Frontal cortex (tissue), 4 donors: ENCODE measurements around the gene GSTK1. TPM values are rescaled to one million over a fixed set of nuclear protein-coding genes. Genes with fewer than 3 reads are reported as not detected.
A peak's percentile ranks its signal among the peaks of the same experiment; 100 is the strongest.
"Not testable (repeated sequence)": the region's sequence is repeated elsewhere in the genome, so short reads cannot be mapped to it uniquely, and the experiment has no call there.

Experiments used
- DNase-seq, 2 donors: peaks; one replicate each; pipeline ENCODE4 v3.0.0; 2012; ENCODE audit warnings: low spot score in 2 of 2
- FAIRE-seq: peaks from 2 replicates; lab custom pipeline; 2012; peaks lifted over from hg19 to GRCh38; lab: Jason Lieb, UNC
- total RNA-seq: library from RNA; depleted of rRNA; stranded (reverse); fragments of >200 nt; gene quantifications from one replicate; pipeline ENCODE4 v1.2.3, GENCODE V29; 2014
- donor health status: control.
- donor health status: control.
- donor health status: control.

Gene GSTK1
- total RNA-seq, 1 donor from 2014 or later = 24.9 TPM

DNA sequence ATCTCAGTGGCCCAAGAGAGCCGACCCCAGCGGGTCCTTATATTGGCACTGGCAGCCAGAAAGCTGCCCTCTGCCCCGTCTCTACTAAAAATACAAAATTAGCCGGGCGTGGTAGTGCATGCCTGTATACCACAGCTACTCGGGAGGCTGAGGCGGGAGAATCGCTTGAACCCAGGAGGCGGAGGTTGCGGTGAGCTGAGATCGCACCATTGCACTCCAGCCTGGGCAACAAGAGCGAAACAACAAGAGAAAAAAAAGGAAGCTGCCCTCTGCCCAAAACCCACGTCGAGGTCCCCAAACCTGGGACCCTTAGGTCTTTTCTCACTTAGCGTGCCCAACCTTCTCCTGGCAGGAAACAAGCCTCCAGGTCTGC lies 941 bp downstream of the GSTK1 start:
- DNase-seq, FAIRE-seq: not testable (repeated sequence)

DNA sequence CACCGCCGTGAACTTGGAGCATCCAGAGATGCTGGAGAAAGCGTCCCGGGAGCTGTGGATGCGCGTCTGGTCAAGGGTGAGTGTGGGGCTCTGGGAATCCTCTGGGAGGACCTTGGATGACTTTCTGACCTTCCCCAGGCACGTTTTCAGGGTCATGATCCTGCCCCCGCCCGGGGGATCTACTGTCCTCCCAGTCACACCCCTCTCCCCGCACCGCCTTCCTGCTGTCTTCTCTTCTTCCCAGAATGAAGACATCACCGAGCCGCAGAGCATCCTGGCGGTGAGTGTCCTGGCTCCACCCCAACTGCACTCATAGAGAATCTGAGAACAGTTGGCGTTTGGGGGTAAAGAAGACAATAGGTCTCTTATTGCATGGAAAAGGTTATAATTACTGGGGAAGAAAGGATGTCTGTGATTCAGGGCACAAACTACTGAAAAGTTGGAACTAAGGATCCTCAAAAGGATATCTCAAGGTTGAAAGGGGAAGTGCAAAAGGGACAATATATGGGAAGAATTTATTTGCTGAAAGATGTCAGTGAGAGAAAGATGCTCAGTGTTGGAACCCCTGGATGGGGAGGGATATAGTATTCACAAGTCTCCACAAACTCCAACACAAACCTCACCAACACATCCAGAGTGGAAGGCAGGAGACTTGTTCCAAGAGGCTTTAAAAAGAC lies 1.9 kb downstream of the GSTK1 start:
- no peak for DNase-seq
- FAIRE-seq = no peak

DNA sequence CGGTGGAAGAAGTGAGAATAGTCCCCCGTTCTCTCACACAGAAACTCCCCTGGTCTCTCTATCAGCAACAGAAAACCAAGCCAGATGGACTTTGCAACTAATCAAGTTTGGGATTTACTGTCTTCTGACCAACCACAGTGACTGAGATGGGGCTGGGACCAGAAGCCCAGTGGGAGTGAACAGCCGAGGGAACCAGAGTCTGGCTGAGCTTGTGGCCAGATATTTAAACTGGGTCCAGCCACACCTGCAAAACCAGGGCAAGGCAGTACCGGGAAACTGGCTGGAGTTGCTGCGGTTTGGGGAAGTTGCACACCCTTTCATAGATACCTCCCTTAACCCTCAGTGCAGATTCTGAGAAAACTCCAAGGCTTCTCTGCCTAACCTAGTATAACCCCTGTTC lies 6.0 kb downstream of the GSTK1 start:
- FAIRE-seq (no peak), DNase-seq (no peak)

DNA sequence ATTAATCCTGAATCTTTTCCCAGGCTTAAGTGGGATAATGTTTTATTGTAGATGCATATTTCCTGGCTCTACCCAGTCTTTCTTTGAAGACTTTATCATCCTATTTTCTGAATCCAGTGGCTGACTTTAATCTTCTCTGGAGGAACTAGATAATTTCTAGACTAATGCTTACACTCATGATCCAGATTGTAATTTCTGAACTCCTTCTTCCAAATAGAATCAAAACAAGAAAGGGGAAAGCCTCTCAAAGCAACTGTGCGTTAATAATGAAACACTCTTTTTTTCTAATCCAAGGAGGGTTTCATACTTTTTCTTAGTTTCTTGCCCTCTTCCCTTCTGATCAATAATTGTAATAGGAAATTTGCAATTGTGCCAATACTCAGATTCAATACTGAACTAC lies 8.0 kb downstream of the GSTK1 start:
- FAIRE-seq (no peak), DNase-seq (no peak)

DNA sequence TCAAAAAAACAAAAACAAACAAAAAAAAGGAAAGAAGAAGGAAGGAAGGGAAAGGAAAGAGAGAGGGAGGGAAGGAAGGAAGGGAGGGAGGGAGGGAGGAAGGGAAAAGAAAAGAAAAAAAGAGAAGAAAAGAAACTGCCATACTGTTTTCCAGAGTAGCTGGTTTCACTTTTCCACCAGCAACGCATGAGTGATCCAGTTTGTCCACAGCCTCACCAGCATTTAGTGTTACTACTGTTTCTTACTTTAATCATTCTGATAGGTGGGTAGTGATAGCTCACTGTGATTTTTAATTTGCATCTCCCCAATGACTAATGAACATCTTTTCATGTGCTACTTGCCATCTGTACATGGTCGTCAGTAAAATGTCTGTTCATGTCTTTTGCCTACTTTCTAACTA lies 9.6 kb downstream of the GSTK1 start:
- no peak for DNase-seq
- FAIRE-seq = no peak

DNA sequence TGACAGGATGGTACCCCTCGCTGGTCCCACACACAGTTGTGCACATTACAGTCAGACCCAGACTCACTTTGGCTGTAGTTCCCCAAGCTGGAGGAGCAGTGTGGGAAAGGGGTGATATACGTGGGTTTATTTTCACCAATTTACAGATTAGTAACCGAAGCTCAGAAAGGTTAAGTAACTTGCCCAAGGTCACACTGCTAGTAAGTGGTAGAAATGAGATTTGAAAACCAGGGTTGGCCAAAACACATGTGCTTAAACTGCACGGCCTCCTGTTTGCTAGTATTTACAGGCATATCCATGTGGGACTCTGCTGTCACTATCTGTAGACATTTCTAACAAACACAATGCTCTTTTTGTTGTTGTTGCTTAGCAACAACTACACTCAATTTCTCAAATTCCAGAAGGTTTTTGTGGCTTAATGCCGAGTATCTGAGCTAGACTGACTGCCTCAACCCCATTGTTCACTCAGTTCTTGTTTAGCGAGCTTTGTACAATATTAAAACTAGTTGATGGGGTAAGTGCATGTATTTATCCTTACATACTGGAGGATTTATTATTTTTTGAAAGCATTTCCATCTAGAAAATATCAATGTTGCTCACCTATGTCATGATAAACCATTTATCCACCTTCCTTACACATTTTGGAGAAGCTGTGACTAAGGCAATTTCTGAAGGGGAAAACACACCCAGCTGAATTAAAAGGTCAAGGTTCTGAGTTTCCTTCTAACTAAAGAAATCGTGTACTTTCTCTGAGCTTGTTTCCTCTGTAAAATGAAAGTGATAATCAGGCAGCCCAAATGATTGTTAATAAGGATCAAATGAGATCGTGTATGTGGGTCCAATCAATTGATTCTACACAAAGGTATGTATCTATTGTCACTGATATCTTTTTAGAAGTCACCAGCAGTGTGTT lies 16.2 kb downstream of the GSTK1 start:
- DNase-seq (peak in 1 of 2 donors; percentile 38), FAIRE-seq (peak; percentile 93)

DNA sequence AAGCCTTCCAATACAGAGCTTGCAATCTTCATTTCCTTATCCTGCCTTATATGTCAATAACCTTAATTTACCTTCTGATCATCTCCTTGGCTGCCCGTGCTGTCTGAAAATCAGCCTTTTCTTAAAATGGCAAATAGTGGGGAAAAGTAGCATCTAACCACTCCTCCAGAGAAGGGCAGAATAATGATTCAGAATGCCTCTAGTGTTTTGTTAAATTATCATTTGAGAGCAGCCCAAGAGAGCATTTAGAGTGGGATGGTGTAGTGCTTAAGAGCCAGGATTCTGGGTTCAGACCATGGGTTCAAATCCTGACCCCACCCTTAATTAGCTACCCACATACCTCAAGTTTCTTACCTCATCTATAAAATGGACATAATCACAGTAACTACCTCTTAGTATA lies 16.9 kb downstream of the GSTK1 start:
- FAIRE-seq (no peak), DNase-seq (no peak)

DNA sequence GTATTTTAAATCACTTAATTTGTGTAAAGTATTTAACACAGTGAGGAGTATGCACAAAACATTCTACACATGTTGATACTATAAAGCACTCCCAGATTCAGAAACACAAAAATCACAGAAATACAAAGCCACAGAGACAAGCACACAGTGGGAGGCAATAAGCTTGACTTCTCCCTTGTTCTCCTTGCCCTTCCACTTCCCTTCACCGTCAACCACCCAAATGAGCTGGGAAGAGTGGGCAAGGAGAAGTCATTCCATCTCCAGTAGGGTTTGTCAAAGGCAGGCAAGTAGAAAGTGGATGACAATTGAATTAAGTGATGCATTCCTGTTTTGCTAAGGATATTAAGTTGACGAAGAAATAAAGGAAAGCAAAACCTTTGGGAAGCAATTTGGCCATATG lies 17.3 kb downstream of the GSTK1 start:
- FAIRE-seq = no peak
- no peak for DNase-seq

DNA sequence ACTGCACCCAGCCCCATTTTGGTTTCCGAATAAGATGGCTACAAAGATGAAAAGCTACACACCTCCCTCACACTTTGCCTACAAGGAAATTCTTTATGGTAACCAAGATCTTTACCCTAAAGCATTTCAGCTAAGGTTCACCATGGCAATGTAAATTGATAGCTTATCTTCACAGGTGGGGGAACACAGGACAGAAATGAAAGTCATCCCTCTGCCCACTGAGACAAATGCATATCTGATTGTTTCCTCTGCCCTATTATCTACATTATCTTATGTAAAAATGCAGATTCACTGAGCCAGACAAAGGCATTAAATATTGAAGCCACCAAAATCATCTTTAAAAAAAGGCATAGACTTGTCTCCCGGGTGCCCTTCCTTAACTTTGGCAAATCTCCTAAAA lies 18.3 kb downstream of the GSTK1 start:
- DNase-seq (no peak), FAIRE-seq (no peak)

DNA sequence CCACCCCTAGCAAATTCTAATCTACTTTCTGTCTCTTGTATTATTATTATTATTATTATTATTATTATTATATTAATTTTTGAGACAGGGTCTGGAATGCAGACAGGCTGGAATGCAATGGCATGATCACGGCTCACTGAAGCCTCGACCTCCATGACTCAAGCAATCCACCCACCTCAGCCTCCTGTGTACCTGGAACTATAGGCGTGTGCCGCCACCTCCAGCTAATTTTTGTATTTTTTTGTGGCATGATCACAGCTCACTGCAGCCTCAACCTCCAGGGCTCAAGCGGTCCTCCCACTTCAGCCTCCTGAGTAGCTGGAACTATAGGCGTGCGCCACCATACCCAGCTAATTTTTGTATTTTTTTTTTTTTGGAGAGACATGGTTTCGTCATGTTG lies 18.9 kb downstream of the GSTK1 start:
- FAIRE-seq (no peak), DNase-seq (no peak)

DNA sequence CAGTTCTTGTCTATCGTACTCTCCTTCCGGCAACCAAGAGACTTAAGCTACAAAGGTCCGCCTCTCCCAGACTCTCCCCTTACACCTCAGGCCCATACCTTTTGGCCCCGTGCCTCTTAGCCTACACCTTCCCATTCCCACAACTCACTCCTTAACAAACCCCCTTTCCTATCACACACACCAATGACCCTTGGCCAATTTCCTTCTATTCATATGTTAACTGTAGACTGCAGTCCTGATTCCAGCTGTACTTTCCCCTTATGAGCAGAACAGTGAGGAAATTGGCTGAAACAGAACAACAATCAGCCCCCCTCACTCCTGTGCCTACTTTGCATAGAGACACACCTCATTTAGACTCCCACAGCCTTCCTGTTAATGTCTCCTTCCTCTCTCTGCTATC lies 20.1 kb downstream of the GSTK1 start:
- DNase-seq (no peak), FAIRE-seq (no peak)

DNA sequence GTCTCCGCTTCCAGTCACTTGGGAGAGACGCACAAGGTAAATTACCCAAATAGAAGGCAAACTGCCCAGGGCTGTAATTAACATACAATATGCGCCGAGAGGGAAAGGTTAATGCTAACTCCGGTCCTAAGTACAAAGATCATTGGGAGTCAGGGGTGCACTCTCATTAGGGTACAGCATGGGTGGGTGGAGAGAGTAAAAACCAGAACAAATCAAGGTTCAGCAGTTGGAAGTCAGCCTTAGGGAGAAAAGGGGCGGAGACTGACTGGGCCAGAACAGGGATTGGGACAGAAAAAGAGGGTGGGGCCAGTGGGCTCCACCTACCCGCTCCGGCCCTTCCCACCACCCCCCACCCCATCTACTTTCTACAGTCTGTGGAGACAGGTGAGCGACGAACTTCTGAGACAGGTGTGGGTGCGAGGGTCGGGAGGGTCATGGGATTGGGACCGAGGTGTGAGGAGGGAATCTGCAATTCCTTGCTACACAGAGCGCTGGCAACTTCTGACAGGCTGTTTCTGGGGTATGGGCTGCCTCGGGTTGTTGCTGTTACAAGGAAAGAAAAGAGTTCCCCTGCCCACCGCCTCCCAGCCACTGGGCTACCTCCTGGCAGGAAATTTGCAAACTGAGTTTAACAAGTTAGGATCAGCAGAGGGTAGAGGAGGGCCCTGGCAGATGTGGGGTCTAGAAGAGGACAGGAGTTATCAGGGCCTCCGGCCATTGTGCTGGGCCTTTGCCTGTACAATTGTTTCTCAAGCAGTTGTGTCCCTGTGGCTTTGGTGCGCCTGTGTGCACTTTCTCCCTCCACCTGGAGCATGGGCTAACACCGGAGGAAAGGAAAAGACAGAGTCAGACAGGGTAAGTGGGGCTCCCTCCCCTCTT lies 21.6 kb downstream of the GSTK1 start, which contains the start of gene TMEM139:
Gene TMEM139, plus strand, starts transcription at position 368 of the 879 bp plus-strand sequence. CDS start 1,000 bp downstream, outside the sequence.
- DNase-seq (no peak), FAIRE-seq (no peak)

DNA sequence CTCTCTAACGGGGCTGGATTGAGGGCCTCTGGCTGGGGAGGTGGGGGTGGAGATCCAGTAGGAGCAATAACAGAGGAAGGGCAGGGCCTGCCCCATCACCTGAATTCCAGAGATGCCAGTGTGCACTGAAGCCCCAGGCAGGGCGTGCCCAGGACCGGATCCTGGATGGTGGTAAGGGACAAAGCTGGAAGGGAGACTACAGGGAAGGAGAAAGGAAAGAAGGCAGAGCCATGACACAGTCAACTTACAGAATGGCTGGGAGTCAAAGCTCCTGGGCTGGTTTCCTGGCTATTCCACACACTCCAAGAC lies 22.2 kb downstream of the GSTK1 start:
- FAIRE-seq = no peak
- no peak for DNase-seq

DNA sequence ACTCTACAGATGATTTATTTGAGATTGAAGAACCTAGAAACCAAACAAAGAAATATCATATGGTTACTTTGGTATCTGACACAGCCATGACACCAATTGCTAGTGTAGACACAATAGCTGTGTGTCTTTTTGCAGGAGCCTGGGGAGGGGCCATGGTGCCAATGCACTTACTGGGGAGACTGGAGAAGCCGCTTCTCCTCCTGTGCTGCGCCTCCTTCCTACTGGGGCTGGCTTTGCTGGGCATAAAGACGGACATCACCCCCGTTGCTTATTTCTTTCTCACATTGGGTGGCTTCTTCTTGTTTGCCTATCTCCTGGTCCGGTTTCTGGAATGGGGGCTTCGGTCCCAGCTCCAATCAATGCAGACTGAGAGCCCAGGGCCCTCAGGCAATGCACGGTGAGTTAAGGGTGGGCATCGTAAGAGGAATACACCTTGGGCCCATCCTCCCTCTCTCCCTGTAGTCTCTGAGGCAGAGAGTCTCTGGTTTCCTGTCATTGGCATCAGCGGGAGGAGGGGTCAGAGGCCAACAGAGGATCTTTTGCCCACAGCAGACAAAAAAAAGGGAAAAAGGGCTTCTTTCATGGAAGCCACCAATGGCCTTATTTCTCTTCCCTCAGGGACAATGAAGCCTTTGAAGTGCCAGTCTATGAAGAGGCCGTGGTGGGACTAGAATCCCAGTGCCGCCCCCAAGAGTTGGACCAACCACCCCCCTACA lies 22.7 kb downstream of the GSTK1 start:
- FAIRE-seq (no peak), DNase-seq (peak in 1 of 2 donors; percentile 46)

DNA sequence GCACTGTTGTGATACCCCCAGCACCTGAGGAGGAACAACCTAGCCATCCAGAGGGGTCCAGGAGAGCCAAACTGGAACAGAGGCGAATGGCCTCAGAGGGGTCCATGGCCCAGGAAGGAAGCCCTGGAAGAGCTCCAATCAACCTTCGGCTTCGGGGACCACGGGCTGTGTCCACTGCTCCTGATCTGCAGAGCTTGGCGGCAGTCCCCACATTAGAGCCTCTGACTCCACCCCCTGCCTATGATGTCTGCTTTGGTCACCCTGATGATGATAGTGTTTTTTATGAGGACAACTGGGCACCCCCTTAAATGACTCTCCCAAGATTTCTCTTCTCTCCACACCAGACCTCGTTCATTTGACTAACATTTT lies 23.3 kb downstream of the GSTK1 start:
- no peak for FAIRE-seq
- no peak for DNase-seq

DNA sequence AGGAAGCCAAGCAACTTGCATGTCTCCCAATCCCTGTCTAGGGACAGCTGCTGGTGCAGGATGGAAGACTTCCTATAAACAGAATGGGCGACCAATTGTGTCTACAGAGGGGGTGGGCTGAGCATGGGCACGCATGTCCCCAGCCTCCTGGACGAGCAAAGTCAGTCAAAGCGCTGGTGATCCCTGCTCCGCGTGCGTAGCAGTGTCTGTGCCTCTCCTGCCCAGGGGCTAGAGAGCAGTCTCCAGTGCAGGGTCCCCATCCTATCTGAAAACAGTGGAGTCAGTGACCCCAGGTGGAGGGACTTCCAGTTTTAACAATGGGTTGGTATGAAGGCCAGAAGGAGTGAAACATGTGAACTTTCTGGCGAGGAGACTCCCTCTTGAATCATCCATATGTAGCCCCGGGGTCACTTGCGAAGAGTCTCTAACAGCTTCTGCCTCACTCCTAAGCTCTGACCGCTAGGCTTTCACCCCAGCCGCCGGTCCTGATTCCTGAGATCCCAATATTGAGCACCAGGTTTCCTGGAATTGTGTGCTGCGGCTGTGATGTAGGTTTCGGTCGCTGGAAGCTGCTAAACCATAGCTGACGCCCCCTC lies 24.2 kb downstream of the GSTK1 start:
- DNase-seq (no peak), FAIRE-seq (no peak)

DNA sequence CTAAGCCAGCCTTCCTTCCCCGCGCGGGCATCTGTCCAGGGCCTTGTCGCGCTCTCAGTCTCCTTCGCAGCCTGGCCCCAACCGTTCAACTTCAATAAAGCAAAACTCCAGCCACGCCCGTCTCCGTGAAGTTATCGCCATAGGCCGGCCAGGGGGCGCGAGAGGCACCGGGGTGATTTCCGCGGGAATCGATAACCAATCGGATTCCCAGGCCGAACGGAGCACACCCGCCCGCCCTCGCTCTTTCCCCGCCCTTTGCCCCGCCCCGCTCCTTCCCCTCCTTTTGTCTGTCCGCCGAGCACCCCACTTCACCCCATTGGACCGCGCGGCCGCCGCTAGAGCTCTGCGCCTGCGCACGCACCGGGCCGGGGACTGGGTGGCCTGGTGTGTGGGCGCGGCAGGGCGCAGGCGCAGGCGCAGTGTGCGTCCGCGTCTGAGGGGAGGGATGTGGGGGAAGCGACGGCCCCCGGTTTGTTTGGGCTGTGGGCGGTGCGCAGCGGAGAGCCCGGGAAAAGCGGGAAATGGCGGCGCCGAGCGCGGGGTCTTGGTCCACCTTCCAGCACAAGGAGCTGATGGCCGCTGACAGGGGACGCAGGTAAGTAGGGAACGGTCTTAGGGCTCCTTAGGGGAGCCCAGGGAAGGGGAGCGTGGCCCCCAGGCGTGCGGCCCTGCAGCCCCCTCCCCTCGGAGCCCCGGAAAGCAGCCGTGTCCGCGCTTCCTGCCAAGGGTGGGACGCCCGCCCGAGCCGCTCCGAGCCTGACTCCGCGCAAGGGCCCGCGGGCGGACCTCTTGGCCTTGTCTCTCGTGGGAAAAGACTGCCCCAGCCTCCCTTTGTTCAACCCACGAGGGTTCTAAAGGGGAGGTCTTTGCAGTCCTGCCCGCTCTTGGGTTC lies 24.9 kb downstream of the GSTK1 start, which contains the start of gene CASP2:
Gene CASP2, plus strand, starts transcription at position 417 of the 892 bp plus-strand sequence. Its CDS starts 105 bp downstream, at position 522.
- DNase-seq (peak; percentile 93 to 97), FAIRE-seq (no peak)

DNA sequence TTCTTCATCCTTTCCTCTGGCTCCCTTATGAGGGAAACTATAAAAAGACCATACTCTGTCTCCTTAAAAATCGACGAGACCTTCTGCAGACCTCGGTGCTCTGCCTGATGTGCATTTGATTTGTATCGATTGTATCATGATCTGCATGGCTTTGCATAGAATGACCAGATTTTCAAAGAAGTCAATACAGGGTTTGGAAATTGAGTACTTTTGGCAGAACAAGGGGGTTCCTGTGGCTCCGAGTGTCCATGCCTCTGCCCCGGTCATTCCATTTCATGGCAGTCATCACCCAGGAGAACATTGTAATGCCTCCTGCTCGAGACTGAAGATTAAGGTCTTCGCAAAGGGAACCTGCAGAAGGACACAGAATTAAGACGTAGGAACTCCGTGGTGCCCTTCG lies 25.6 kb downstream of the GSTK1 start:
- FAIRE-seq = no peak
- DNase-seq = no peak
